OCI-LY7 (cell line): ENCODE measurements around the gene NCOA3. TPM values are rescaled to one million over a fixed set of nuclear protein-coding genes. Genes with fewer than 3 reads are reported as not detected.
"Not testable (repeated sequence)": the region's sequence is repeated elsewhere in the genome, so short reads cannot be mapped to it uniquely, and the experiment has no call there.

Source experiments
- BruUV-seq: library from RNA; stranded (reverse); fragments of 400-500 nt; replicated peaks from 2 replicates; lab custom pipeline; 2021; lab: Mats Ljungman, UMichigan
- CTCF ChIA-PET: fragments of 300-600 bp; sonication (Branson Sonifier 250); formaldehyde crosslinking; loops from one replicate; lab custom pipeline; 2022; ENCODE audit warnings: antibody characterized with exemption; ENCODE audit not compliant: unreplicated experiment; lab: Charles Lee
- POLR2A ChIA-PET: fragments of 300-600 bp; sonication (Branson Sonifier 250); formaldehyde crosslinking; loops from one replicate; lab custom pipeline; 2022; ENCODE audit warnings: antibody characterized with exemption; lab: Charles Lee
- DNase-seq: peaks from one replicate; pipeline ENCODE4 v3.0.0-alpha.2; 2015; ENCODE audit warnings: low spot score
- H2AFZ ChIP-seq: fragments of 200-600 bp; sonication (generic), shearing (Covaris generic); 2 replicates; pipeline ENCODE4 v1.6.1; 2014; ENCODE audit warnings: mild to moderate bottlenecking, antibody characterized with exemption, low read length, moderate library complexity
- H3K27ac ChIP-seq: fragments of 200-600 bp; sonication (generic); 2 replicates; pipeline ENCODE4 v1.5.1; 2014; ENCODE audit warnings: mixed run types, low read depth, mild to moderate bottlenecking, moderate library complexity, low read length, inconsistent platforms; ENCODE audit not compliant: poor library complexity, severe bottlenecking
- H3K36me3 ChIP-seq: fragments of 200-600 bp; sonication (generic); 2 replicates; pipeline ENCODE4 v1.6.1; 2014; ENCODE audit warnings: mild to moderate bottlenecking, antibody characterized with exemption, low read length, moderate library complexity, mixed read lengths; ENCODE audit not compliant: insufficient read depth
- H3K4me1 ChIP-seq: fragments of 200-600 bp; sonication (generic); 2 replicates; pipeline ENCODE4 v1.5.1; 2014; ENCODE audit warnings: mild to moderate bottlenecking, low read length; ENCODE audit not compliant: insufficient read depth, poor library complexity, severe bottlenecking
- H3K4me2 ChIP-seq: fragments of 200-600 bp; sonication (generic); 2 replicates; pipeline ENCODE4 v1.6.1; 2014; ENCODE audit warnings: mild to moderate bottlenecking, low read length
- H3K4me3 ChIP-seq: fragments of 200-600 bp; sonication (generic); 2 replicates; pipeline ENCODE4 v1.5.1; 2014; ENCODE audit warnings: mild to moderate bottlenecking, low read depth, low read length; ENCODE audit not compliant: poor library complexity, severe bottlenecking
- H3K79me2 ChIP-seq: fragments of 200-600 bp; sonication (generic); 2 replicates; pipeline ENCODE4 v1.6.1; 2016; ENCODE audit warnings: low read depth, mild to moderate bottlenecking, low read length, moderate library complexity, mixed read lengths; ENCODE audit not compliant: insufficient read depth
- H3K9me2 ChIP-seq: fragments of 200-600 bp; sonication (generic); 2 replicates; pipeline ENCODE4 v1.6.1; 2016; ENCODE audit warnings: mild to moderate bottlenecking, low read length, mixed read lengths; ENCODE audit not compliant: insufficient read depth
- H3K9me3 ChIP-seq: fragments of 200-600 bp; sonication (generic); 2 replicates; pipeline ENCODE4 v1.6.1; 2014; ENCODE audit warnings: mild to moderate bottlenecking, mixed run types, low read length, mixed read lengths
- H4K20me1 ChIP-seq: fragments of 200-600 bp; sonication (generic); 2 replicates; pipeline ENCODE4 v1.6.1; 2014; ENCODE audit warnings: mild to moderate bottlenecking, antibody characterized with exemption, low read length, moderate library complexity, mixed read lengths; ENCODE audit not compliant: insufficient read depth
- CTCF ChIP-seq: fragments of 200-600 bp; sonication (generic); conservative IDR thresholded peaks from 2 replicates; pipeline ENCODE4 v1.5.1; 2014; ENCODE audit warnings: mild to moderate bottlenecking, antibody characterized with exemption, low read length, moderate library complexity, mixed read lengths
- EZH2phosphoT487 ChIP-seq: fragments of 200-600 bp; sonication (generic); IDR thresholded peaks from 2 replicates; pipeline ENCODE4 v1.6.1; 2018; ENCODE audit warnings: low read depth, borderline replicate concordance, mild to moderate bottlenecking, mixed run types, antibody characterized with exemption, low read length, moderate library complexity, mixed read lengths
- intact Hi-C: fragments of 100-400 bp; cut with micrococcal nuclease; formaldehyde crosslinking; loops from one replicate; pipeline ENCODE4 v1.10.0; 2022; ENCODE audit not compliant: unreplicated experiment
- total RNA-seq, 2 experiments: library from RNA; depleted of rRNA in 1 of 2; stranded (reverse); fragments of >200 nt in 1 of 2; shearing (Covaris generic) in 1 of 2; gene quantifications; 2 replicates each; pipeline ENCODE4 v1.2.3, GENCODE V29; 2014 to 2022

Gene NCOA3
- total RNA-seq, 2 experiments from 2014 or later: 50.5 to 75.6 TPM

- CTCF ChIA-PET: no interaction called here
- Histone ChIP-seq H2AFZ (no peak overlapping the region), H3K4me1 (peaks cover 60% of the 10 kb centered on the region), H4K20me1 (peaks cover 13% of the 10 kb centered on the region; the same call in 1 of the 2 replicates), H3K4me2 (peak overlapping the region; percentile 79), H3K27ac (peak overlapping the region; percentile 76), H3K9me2 (no peaks in the 10 kb centered on the region), H3K36me3 (peaks cover 37% of the 10 kb centered on the region), H3K4me3 (no peak overlapping the region), H3K9me3 (no peaks in the 10 kb centered on the region), H3K79me2 (peaks cover 100% of the 10 kb centered on the region)
- no peak for TF ChIP-seq CTCF
- no peak for TF ChIP-seq EZH2phosphoT487
- no TSS peak for BruUV-seq
- no peak for DNase-seq
- intact Hi-C loops: loop anchor here (5.0 kb wide), 1 partner anchor 75 kb away; the partner anchor contains the start of gene NCOA3
- POLR2A ChIA-PET: interaction anchor here (0.6 to 2.6 kb wide), 10 partner anchors 9 to 1667 kb away, joined by 3 to 9 read pairs (median 4); no protein-coding TSS in a partner anchor
Measured at GRCh38 chr20:47577314-47577713, 75.6 kb downstream of the NCOA3 start.

- Histone ChIP-seq H3K4me2 (no peak overlapping the region), H3K79me2 (peaks cover 100% of the 10 kb centered on the region), H3K36me3 (peaks cover 44% of the 10 kb centered on the region), H3K9me3 (no peaks in the 10 kb centered on the region), H3K4me1 (peaks cover 51% of the 10 kb centered on the region), H3K4me3 (no peak overlapping the region), H2AFZ (no peak overlapping the region), H3K27ac (no peak overlapping the region), H4K20me1 (peaks cover 13% of the 10 kb centered on the region; the same call in 1 of the 2 replicates), H3K9me2 (no peaks in the 10 kb centered on the region)
- BruUV-seq: no TSS peak
- intact Hi-C loops: loop anchor here (5.0 kb wide), 1 partner anchor 76 kb away; the partner anchor contains the start of gene NCOA3
- DNase-seq: no peak
- TF ChIP-seq EZH2phosphoT487 (no peak), CTCF (no peak)
- CTCF ChIA-PET: no interaction called here
- POLR2A ChIA-PET: interaction anchor here (0.5 to 2.6 kb wide), 5 partner anchors 13 to 73 kb away, joined by 3 to 9 read pairs (median 3); no protein-coding TSS in a partner anchor
Measured at GRCh38 chr20:47578543-47578942, 76.9 kb downstream of the NCOA3 start.

- peaks cover 100% of the 10 kb centered on the region for H3K79me2 ChIP-seq
- H3K9me3 ChIP-seq, H3K27ac ChIP-seq, H3K4me3 ChIP-seq, H3K4me2 ChIP-seq, DNase-seq, BruUV-seq, H3K9me2 ChIP-seq, CTCF ChIA-PET, H2AFZ ChIP-seq, POLR2A ChIA-PET, intact Hi-C loops: not testable (repeated sequence)
- peaks cover 51% of the 10 kb centered on the region for H3K4me1 ChIP-seq
- H4K20me1 ChIP-seq: peaks cover 13% of the 10 kb centered on the region; the same call in 1 of the 2 replicates
- H3K36me3 ChIP-seq: peaks cover 65% of the 10 kb centered on the region
Measured at GRCh38 chr20:47580686-47581085, 79.0 kb downstream of the NCOA3 start.
